Measurements from ENCODE around the gene VAV1. TPM values are rescaled to one million over a fixed set of nuclear protein-coding genes. Genes with fewer than 3 reads are reported as not detected.

Gene VAV1
- total RNA-seq, 1 donor from 2014 or later = 2.5 TPM

DNA sequence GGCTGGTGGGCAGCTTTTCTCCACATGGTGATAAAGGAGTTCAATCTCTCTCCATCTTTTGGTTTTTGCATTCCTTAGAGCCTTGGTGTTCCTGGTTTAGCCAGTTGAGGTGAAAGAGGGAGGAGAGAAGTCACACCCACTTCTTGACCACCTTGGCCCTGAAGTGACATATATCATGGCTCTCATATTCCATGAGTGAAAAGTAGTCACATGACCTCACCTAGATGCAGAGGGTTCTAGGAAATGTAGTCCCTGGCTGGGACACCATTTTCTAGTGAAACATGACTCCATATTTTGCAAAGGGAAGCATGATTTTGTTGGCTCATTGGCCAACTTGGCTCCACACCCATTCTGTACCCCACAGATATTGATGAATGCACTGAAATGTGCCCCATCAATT lies 130.9 kb downstream of the VAV1 start:
- DNase-seq = no peak

DNA sequence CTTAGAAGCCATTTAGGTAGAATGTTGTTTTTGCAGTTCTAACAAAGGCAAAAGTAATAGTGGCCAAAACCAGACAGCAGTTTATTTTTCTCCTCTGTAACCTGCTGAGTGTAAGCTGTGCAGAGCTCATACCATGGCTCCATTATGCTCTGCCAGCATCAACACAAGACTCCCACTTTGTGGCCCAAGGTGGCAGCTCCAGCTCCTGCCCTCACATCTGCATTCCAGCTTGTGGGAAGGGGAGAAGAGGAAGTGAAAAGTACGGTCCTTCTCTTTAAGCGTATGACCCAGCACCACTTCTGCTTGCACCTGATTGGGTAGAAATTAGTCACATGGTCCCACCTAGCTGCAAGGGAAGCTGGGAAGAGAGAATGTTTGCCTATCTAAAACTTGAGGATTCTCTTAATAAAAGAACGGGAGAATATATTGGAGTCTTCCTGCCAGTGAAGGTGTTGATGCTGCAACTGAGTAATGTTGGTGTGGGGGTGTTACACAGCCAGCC lies 134.1 kb downstream of the VAV1 start:
- no peak for DNase-seq

Other genes with a start within 250 kb of the VAV1 start
- gene TNFSF9, start 241.7 kb upstream of the VAV1 start, total RNA-seq = 2.2 TPM
- not detected for gene CD70, start 181.6 kb upstream of the VAV1 start, total RNA-seq
- gene TNFSF14, start 102.5 kb upstream of the VAV1 start, total RNA-seq = not detected
- gene C3, start 52.1 kb upstream of the VAV1 start, total RNA-seq = 12.3 TPM
- gene GPR108, start 35.1 kb upstream of the VAV1 start, total RNA-seq = 11.2 TPM
- gene TRIP10, start 33.0 kb upstream of the VAV1 start, total RNA-seq = 3.0 TPM
- gene SH2D3A, start 5.3 kb upstream of the VAV1 start, total RNA-seq = not detected
- gene ADGRE1, start 114.9 kb downstream of the VAV1 start, total RNA-seq = not detected
- not detected for gene MBD3L2B, start 248.7 kb downstream of the VAV1 start, total RNA-seq

All from occipital lobe (tissue), 2 donors.